Measurements from ENCODE around the gene TBCD.

DNA sequence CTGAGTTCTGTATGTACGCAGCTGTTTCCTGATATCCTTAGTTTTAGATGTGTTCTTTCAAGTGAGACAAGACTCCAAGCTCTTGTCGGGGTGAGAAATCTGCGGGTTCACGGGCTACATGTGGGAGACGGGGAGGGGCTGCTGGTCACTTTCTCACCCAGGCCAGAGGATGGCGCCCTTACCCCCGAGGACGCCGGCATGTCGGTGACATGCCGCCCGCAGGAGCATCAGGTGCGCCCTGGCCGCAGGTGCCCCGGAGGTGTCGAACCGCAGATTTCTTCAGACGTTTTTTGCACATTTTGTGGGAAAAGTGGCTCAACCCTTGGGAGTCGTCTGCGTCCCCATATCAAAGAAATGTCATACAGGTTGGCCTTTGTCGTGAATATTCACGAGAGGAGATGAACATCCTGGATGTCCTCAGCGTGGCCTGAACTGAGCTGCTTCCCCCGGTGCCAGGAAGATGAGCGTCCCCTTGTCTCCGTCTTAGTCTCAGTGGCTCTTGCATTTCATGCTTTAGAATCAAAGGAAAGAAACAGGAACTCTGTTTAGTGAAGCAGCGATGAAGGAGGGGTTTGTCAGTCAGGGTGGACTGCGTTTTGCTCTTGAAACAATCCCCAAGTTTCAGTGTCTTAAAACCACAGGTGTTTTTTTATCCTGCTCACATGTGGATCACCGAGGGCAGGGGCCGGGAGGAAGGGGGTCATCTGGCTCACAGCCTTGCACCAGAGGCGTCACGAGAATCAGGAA is 163.3 kb downstream of the TBCD start:
- TF ChIP-seq, protein P1, sequence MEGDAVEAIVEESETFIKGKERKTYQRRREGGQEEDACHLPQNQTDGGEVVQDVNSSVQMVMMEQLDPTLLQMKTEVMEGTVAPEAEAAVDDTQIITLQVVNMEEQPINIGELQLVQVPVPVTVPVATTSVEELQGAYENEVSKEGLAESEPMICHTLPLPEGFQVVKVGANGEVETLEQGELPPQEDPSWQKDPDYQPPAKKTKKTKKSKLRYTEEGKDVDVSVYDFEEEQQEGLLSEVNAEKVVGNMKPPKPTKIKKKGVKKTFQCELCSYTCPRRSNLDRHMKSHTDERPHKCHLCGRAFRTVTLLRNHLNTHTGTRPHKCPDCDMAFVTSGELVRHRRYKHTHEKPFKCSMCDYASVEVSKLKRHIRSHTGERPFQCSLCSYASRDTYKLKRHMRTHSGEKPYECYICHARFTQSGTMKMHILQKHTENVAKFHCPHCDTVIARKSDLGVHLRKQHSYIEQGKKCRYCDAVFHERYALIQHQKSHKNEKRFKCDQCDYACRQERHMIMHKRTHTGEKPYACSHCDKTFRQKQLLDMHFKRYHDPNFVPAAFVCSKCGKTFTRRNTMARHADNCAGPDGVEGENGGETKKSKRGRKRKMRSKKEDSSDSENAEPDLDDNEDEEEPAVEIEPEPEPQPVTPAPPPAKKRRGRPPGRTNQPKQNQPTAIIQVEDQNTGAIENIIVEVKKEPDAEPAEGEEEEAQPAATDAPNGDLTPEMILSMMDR (IDR thresholded peaks at IDR 0.05; ENCODE audit: insufficient read depth, low read depth, low read length): no peak
- TF ChIP-seq EZH2 (IDR thresholded peaks at IDR 0.05; ENCODE audit: insufficient read depth, low read length): no peak
